CD14-positive monocyte (primary cell): ENCODE results near the gene PAX8. TPM values are rescaled to one million over a fixed set of nuclear protein-coding genes. Genes with fewer than 3 reads are reported as not detected.

Experiments
- DNase-seq, 3 donors: peaks; one replicate each; pipeline ENCODE4 v3.0.0-alpha.2; 2011 to 2022
- H2AFZ ChIP-seq: 2 replicates; pipeline ENCODE4 v1.6.0; 2012; ENCODE audit warnings: mild to moderate bottlenecking, low read depth, low read length, inconsistent platforms; ENCODE audit not compliant: insufficient read depth, poor library complexity, severe bottlenecking
- H3K27ac ChIP-seq, 2 donors: 1 replicate in 1 of 2; 2 replicates in 1 of 2; pipeline ENCODE4 v1.5.1; 2012 to 2013; ENCODE audit warnings: low read length in 2 of 2, control low read depth in 1 of 2, inconsistent platforms in 1 of 2, low read depth in 1 of 2, mild to moderate bottlenecking in 1 of 2
- H3K27me3 ChIP-seq, 2 donors: one replicate each; pipeline versions ENCODE4 v1.6.0 to v1.6.1; 2011 to 2013; ENCODE audit warnings: low read length in 2 of 2; ENCODE audit not compliant: control insufficient read depth in 2 of 2, insufficient read depth in 2 of 2
- H3K36me3 ChIP-seq, 2 donors: replicated peaks in 1 of 2; 1 replicate in 1 of 2; 2 replicates in 1 of 2; pipeline versions ENCODE4 v1.5.1 to v1.6.1; 2012 to 2013; ENCODE audit warnings: low read length in 2 of 2, control low read depth in 1 of 2, inconsistent platforms in 1 of 2, mild to moderate bottlenecking in 1 of 2; ENCODE audit not compliant: insufficient read depth in 2 of 2, control insufficient read depth in 1 of 2
- H3K4me1 ChIP-seq, 2 donors: 1 replicate in 1 of 2; 2 replicates in 1 of 2; pipeline versions ENCODE4 v1.5.1 to v1.6.1; 2012 to 2013; ENCODE audit warnings: low read length in 2 of 2, control low read depth in 1 of 2, inconsistent platforms in 1 of 2, mild to moderate bottlenecking in 1 of 2, moderate library complexity in 1 of 2; ENCODE audit not compliant: insufficient read depth in 2 of 2, control insufficient read depth in 1 of 2
- H3K4me2 ChIP-seq: replicated peaks from 2 replicates; pipeline ENCODE3; 2012; ENCODE audit warnings: low read length, moderate library complexity, mild to moderate bottlenecking; ENCODE audit not compliant: poor library complexity, severe bottlenecking; ENCODE audit errors: extremely low read depth
- H3K4me3 ChIP-seq, 3 experiments: fragments of 200-600 bp in 1 of 3; sonication (generic) in 1 of 3; replicated peaks in 1 of 3; 1 replicate in 2 of 3; 2 replicates in 1 of 3; pipeline ENCODE4 v1.5.1; 2011 to 2013; ENCODE audit warnings: low read length in 3 of 3, mild to moderate bottlenecking in 3 of 3, control low read depth in 2 of 3, low read depth in 2 of 3, inconsistent platforms in 1 of 3, moderate library complexity in 1 of 3
- H3K79me2 ChIP-seq: 2 replicates; pipeline ENCODE4 v1.6.0; 2012; ENCODE audit warnings: mild to moderate bottlenecking, control low read depth, inconsistent platforms, low read length, moderate library complexity; ENCODE audit not compliant: insufficient read depth
- H3K9ac ChIP-seq: 2 replicates; pipeline ENCODE4 v1.6.0; 2017; ENCODE audit warnings: low read length, mild to moderate bottlenecking; ENCODE audit not compliant: insufficient read depth, poor library complexity, severe bottlenecking
- H3K9me3 ChIP-seq, 2 donors: replicated peaks in 1 of 2; 1 replicate in 1 of 2; 2 replicates in 1 of 2; pipeline versions ENCODE4 v1.5.1 to v1.6.1; 2012 to 2013; ENCODE audit warnings: low read length in 2 of 2, control low read depth in 1 of 2; ENCODE audit not compliant: control insufficient read depth in 1 of 2, insufficient read depth in 1 of 2
- H4K20me1 ChIP-seq: 2 replicates; pipeline ENCODE4 v1.6.0; 2012; ENCODE audit warnings: mild to moderate bottlenecking, low read length, control low read depth, moderate library complexity; ENCODE audit not compliant: insufficient read depth
- H3K27ac Mint-ChIP-seq, 7 donors: one replicate each; pipeline ENCODE4 v1.8.0; 2020; ENCODE audit warnings: mild to moderate bottlenecking in 7 of 7, mixed read lengths in 7 of 7, moderate library complexity in 6 of 7, inconsistent platforms in 2 of 7
- H3K27me3 Mint-ChIP-seq, 3 donors: one replicate each; pipeline ENCODE4 v1.8.0; 2021 to 2022; ENCODE audit warnings: low read depth in 3 of 3, mild to moderate bottlenecking in 3 of 3, mixed read lengths in 3 of 3, moderate library complexity in 3 of 3, inconsistent platforms in 1 of 3
- H3K36me3 Mint-ChIP-seq, 2 donors: one replicate each; pipeline ENCODE4 v1.8.0; 2020; ENCODE audit warnings: mixed read lengths in 2 of 2, inconsistent platforms in 1 of 2, mild to moderate bottlenecking in 1 of 2
- H3K4me1 Mint-ChIP-seq: one replicate; pipeline ENCODE4 v1.8.0; 2020; ENCODE audit warnings: mild to moderate bottlenecking, mixed read lengths
- H3K4me3 Mint-ChIP-seq, 2 donors: one replicate each; pipeline ENCODE4 v1.8.0; 2020; ENCODE audit warnings: mild to moderate bottlenecking in 2 of 2, mixed read lengths in 2 of 2, moderate library complexity in 1 of 2
- H3K9me3 Mint-ChIP-seq, 7 donors: one replicate each; pipeline ENCODE4 v1.8.0; 2020 to 2022; ENCODE audit warnings: mixed read lengths in 7 of 7, mild to moderate bottlenecking in 6 of 7, moderate library complexity in 6 of 7, inconsistent platforms in 2 of 7
- WGBS: methylation state at CpG from one replicate; pipeline ENCODE4 v1.1.5; 2013; ENCODE audit warnings: missing lambda C conversion rate; ENCODE audit not compliant: insufficient coverage; 5-methylcytosine and 5-hydroxymethylcytosine counted together
- intact Hi-C, 2 donors: fragments of 100-400 bp; cut with micrococcal nuclease; formaldehyde crosslinking; loops; one replicate each; pipeline versions ENCODE4 v1.15.0 to v1.15.1; 2023
- polyA plus RNA-seq, 3 donors: library from polyadenylated mRNA; depleted of rRNA in 1 of 3; unstranded in 2 of 3; stranded (reverse) in 1 of 3; fragments of 300-500 nt in 2 of 3; fragments of >200 nt in 1 of 3; fragmentation: Illumina TruSeq in 2 of 3; gene quantifications; 1 replicate in 2 of 3; 2 replicates in 1 of 3; pipeline ENCODE4 v1.2.3, GENCODE V29; 2012 to 2021
- TF ChIP-seq, protein P1 (sequence below): fragments of 200-600 bp; IDR thresholded peaks from one replicate; pipeline ENCODE4 v1.8.0; 2022; ENCODE audit warnings: antibody characterized with exemption, mild to moderate bottlenecking

The PAX8 gene
- polyA plus RNA-seq, 3 donors, result 0.26 to 0.47 (median 0.36) TPM

DNA sequence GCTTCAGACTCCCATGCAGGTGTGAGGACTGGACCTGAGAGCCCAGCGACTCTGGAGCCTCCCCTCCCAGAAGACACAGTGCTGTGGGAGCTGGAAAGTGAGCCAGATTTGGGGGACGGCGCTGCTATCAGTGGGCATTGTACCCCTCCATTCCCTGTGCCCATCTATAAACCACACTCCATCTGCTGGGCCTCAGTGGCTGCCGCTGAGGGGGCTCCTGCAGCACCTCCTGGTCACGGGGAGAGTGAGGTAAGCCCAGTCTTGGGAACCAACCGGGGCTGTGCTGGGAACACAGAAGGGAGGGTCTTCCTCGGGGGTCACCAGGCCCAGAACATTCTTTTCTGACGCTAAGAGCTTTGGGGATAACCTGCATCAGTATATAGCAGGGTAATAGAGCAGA is 95.5 kb downstream of the PAX8 start:
- Histone ChIP-seq H3K9ac (no peak overlapping the region), H2AFZ (no peak overlapping the region), H4K20me1 (peaks cover 95% of the 10 kb centered on the region), H3K27me3 (no peaks in the 10 kb centered on the region), H3K9me3 (no peaks in the 10 kb centered on the region), H3K4me1 (peaks cover 81 to 97% of the 10 kb centered on the region in 2 donors), H3K4me2 (no peak overlapping the region), H3K36me3 (peaks cover 38 to 68% of the 10 kb centered on the region in 2 donors), H3K79me2 (peaks cover 92% of the 10 kb centered on the region), H3K4me3 (no peak overlapping the region), H3K27ac (peak overlapping the region in 1 of 2 donors; percentile 83)
- TF ChIP-seq, protein P1, sequence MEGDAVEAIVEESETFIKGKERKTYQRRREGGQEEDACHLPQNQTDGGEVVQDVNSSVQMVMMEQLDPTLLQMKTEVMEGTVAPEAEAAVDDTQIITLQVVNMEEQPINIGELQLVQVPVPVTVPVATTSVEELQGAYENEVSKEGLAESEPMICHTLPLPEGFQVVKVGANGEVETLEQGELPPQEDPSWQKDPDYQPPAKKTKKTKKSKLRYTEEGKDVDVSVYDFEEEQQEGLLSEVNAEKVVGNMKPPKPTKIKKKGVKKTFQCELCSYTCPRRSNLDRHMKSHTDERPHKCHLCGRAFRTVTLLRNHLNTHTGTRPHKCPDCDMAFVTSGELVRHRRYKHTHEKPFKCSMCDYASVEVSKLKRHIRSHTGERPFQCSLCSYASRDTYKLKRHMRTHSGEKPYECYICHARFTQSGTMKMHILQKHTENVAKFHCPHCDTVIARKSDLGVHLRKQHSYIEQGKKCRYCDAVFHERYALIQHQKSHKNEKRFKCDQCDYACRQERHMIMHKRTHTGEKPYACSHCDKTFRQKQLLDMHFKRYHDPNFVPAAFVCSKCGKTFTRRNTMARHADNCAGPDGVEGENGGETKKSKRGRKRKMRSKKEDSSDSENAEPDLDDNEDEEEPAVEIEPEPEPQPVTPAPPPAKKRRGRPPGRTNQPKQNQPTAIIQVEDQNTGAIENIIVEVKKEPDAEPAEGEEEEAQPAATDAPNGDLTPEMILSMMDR, result no peak
- Mint-ChIP-seq H3K9me3 (peaks cover 0 to 1% (median 0%) of the 10 kb centered on the region in 7 donors), H3K4me1 (peaks cover 89% of the 10 kb centered on the region), H3K27ac (peak overlapping the region in 2 of 7 donors; percentile 40 to 90), H3K27me3 (peaks cover 0 to 2% (median 0%) of the 10 kb centered on the region in 3 donors), H3K36me3 (peaks cover 55 to 75% of the 10 kb centered on the region in 2 donors), H3K4me3 (no peak overlapping the region)
- 89% methylated on average over 6 of the region's 8 CpGs for WGBS
- intact Hi-C loops, result no loop called here
- DNase-seq, result no peak

DNA sequence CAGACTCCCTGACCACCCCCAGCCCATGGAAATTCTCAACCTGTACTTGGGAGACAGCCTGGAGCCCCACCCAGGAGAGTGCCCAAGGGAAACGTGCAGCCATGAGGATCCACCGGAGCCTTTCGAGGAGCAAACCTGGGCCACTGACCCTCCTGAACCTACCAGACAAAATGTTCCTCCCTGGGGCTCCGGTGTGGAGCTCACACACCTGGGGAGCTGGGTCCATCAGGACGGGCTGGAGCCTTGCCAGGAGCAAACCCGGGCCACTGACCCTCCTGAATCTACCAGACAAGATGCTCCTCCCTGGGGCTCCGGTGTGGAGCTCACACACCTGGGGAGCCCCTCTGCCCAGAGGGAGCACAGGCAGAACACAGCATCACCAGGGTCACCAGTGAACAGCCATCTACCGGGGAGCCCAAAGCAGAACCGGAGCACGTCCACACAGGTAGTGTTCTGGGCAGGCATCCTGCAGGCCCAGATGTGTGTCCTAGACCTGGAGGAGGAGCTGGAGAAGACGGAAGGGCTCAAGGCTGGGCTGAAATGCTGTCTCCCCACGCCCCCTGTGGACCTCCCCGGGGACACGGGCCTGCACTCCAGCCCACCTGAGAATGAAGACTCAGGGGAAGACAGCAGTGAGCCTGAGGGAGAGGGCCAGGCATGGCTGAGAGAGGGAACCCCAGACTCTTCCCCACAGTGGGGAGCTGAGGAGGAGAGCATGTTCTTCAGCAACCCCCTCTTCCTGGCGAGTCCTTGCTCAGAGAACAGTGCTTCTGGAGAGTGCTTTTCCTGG is 96.1 kb downstream of the PAX8 start:
- intact Hi-C loops, result no loop called here
- Histone ChIP-seq H3K4me1 (peaks cover 75 to 96% of the 10 kb centered on the region in 2 donors), H3K9ac (no peak overlapping the region), H2AFZ (no peak overlapping the region), H3K27ac (peak overlapping the region in 1 of 2 donors; percentile 83), H3K36me3 (peaks cover 38 to 74% of the 10 kb centered on the region in 2 donors), H3K4me3 (no peak overlapping the region), H3K79me2 (peaks cover 93% of the 10 kb centered on the region), H3K4me2 (no peak overlapping the region), H4K20me1 (peaks cover 97% of the 10 kb centered on the region), H3K9me3 (no peaks in the 10 kb centered on the region), H3K27me3 (no peaks in the 10 kb centered on the region)
- 100% methylated on average over 10 of the region's 15 CpGs for WGBS
- TF ChIP-seq, protein P1, result no peak
- peaks cover 0 to 1% (median 0%) of the 10 kb centered on the region in 7 donors for H3K9me3 Mint-ChIP-seq
- no peak for DNase-seq
- peaks cover 0 to 2% (median 0%) of the 10 kb centered on the region in 3 donors for H3K27me3 Mint-ChIP-seq
- H3K27ac Mint-ChIP-seq, result peak overlapping the region in 5 of 7 donors; percentile 26 to 90 (median 46)
- no peak overlapping the region for H3K4me3 Mint-ChIP-seq
- peaks cover 55 to 78% of the 10 kb centered on the region in 2 donors for H3K36me3 Mint-ChIP-seq
- H3K4me1 Mint-ChIP-seq, result peaks cover 87% of the 10 kb centered on the region
